ENCODE measurements around the gene C16orf78.

Gene C16orf78

GRCh38 chr16:49440156-49441065 is 66.8 kb downstream of the C16orf78 start:
- TF ChIP-seq GATA1 (IDR thresholded peaks at IDR 0.05; ENCODE audit: low read depth, low read length) (no peak), POLR2A (IDR thresholded peaks at IDR 0.05; ENCODE audit: low read length) (no peak)

GRCh38 chr16:49441366-49441780 is 67.8 kb downstream of the C16orf78 start:
- no peak for DNase-seq
- TF ChIP-seq POLR2A (IDR thresholded peaks at IDR 0.05; ENCODE audit: low read length) (no peak), GATA1 (IDR thresholded peaks at IDR 0.05; ENCODE audit: low read depth, low read length) (no peak)

More at GRCh38 chr16:49440156-49441065, 66.8 kb downstream of the C16orf78 start:
- DNase-seq, result no peak

GRCh38 chr16:49442805-49443204 is 69.2 kb downstream of the C16orf78 start:
- DNase-seq, result no peak
- TF ChIP-seq GATA1 (IDR thresholded peaks at IDR 0.05; ENCODE audit: low read depth, low read length), result no peak
- TF ChIP-seq POLR2A (IDR thresholded peaks at IDR 0.05; ENCODE audit: low read length), result no peak

- TF ChIP-seq POLR2A (IDR thresholded peaks at IDR 0.05; ENCODE audit: low read length), result no peak
- no peak for TF ChIP-seq GATA1 (IDR thresholded peaks at IDR 0.05; ENCODE audit: low read depth, low read length)
- no peak for DNase-seq
Observed at GRCh38 chr16:49443576-49443975, 70.0 kb downstream of the C16orf78 start.

- no peak for DNase-seq
- TF ChIP-seq GATA1 (IDR thresholded peaks at IDR 0.05; ENCODE audit: low read depth, low read length) (no peak), POLR2A (IDR thresholded peaks at IDR 0.05; ENCODE audit: low read length) (no peak)
Observed at GRCh38 chr16:49446805-49447204, 73.2 kb downstream of the C16orf78 start.
